ENCODE measurements around the gene CD58. TPM values are rescaled to one million over a fixed set of nuclear protein-coding genes. Genes with fewer than 3 reads are reported as not detected.
"Not testable (repeated sequence)": the region's sequence is repeated elsewhere in the genome, so short reads cannot be mapped to it uniquely, and the experiment has no call there.

CD58 gene
- total RNA-seq, 4 donors from 2014 or later: 1.8 to 48.7 (median 32.7) TPM

GRCh38 chr1:116595946-116596741 lies 25.3 kb upstream of the CD58 start:
- H3K36me3 ChIP-seq; H3K27me3 ChIP-seq; H3K9me3 ChIP-seq; intact Hi-C loops (cut with DNase I; ENCODE audit: low total_unique reads): not testable (repeated sequence)
- peak overlapping the region in 1 of 4 donors; percentile 31 for H3K4me3 ChIP-seq
- peaks cover 9 to 48% (median 26%) of the 10 kb centered on the region in 4 donors for H3K4me1 ChIP-seq
- H3K27ac ChIP-seq: peak overlapping the region; percentile 61 to 74 (median 68)
- WGBS, 2 donors (ENCODE audit: low coverage in 1 of 2): 6 to 8% methylated on average over 6 to 8 of the region's 8 CpGs
- peak; percentile 40 to 68 (median 59) for TF ChIP-seq CTCF (IDR thresholded peaks at IDR 0.05)
- in situ Hi-C loops (cut with MboI; ENCODE audit: low pct_ligation_motif_present in 1 of 4, low pct_unique_long_range_greater_than_20kb in 1 of 4, low sequenced_read_pairs in 3 of 4): loop anchor here in 3 of 4 donors (25.0 kb wide), 2 partner anchors 441 to 466 kb away; partner anchors contain the start of gene TTF2 (in 1 of the 3)
- DNase-seq: peak; percentile 69

GRCh38 chr1:116595065-116595840 lies 24.4 kb upstream of the CD58 start:
- WGBS, 2 donors (ENCODE audit: low coverage in 1 of 2): 25 to 64% methylated on average over 2 to 4 of the region's 4 CpGs
- H3K9me3 ChIP-seq; intact Hi-C loops (cut with DNase I; ENCODE audit: low total_unique reads); H3K36me3 ChIP-seq; DNase-seq; H3K27me3 ChIP-seq; H3K4me3 ChIP-seq: not testable (repeated sequence)
- peak in 3 of 5 experiments; percentile 26 to 43 (median 29) for TF ChIP-seq CTCF (IDR thresholded peaks at IDR 0.05)
- peaks cover 9 to 48% (median 26%) of the 10 kb centered on the region in 4 donors for H3K4me1 ChIP-seq
- in situ Hi-C loops (cut with MboI; ENCODE audit: low pct_ligation_motif_present in 1 of 4, low pct_unique_long_range_greater_than_20kb in 1 of 4, low sequenced_read_pairs in 3 of 4): loop anchor here in 3 of 4 donors (25.0 kb wide), 2 partner anchors 442 to 467 kb away; partner anchors contain the start of gene TTF2 (in 1 of the 3)
- H3K27ac ChIP-seq: peak overlapping the region; percentile 61 to 74 (median 68)

GRCh38 chr1:116593977-116594376 lies 23.2 kb upstream of the CD58 start:
- WGBS, 2 donors (ENCODE audit: low coverage in 1 of 2): 81 to 92% methylated on average over 3 of the region's 3 CpGs
- H3K27ac ChIP-seq; H3K4me3 ChIP-seq; DNase-seq; H3K9me3 ChIP-seq; H3K27me3 ChIP-seq; H3K36me3 ChIP-seq; intact Hi-C loops (cut with DNase I; ENCODE audit: low total_unique reads): not testable (repeated sequence)
- in situ Hi-C loops (cut with MboI; ENCODE audit: low pct_ligation_motif_present in 1 of 4, low pct_unique_long_range_greater_than_20kb in 1 of 4, low sequenced_read_pairs in 3 of 4): loop anchor here in 3 of 4 donors (25.0 kb wide), 2 partner anchors 443 to 468 kb away; partner anchors contain the start of gene TTF2 (in 1 of the 3)
- H3K4me1 ChIP-seq: peaks cover 9 to 58% (median 35%) of the 10 kb centered on the region in 4 donors

- DNase-seq; H3K36me3 ChIP-seq; H3K27me3 ChIP-seq; H3K4me3 ChIP-seq; H3K27ac ChIP-seq; H3K9me3 ChIP-seq; intact Hi-C loops (cut with DNase I; ENCODE audit: low total_unique reads): not testable (repeated sequence)
- H3K4me1 ChIP-seq: peaks cover 9 to 56% (median 36%) of the 10 kb centered on the region in 4 donors
- in situ Hi-C loops (cut with MboI; ENCODE audit: low pct_ligation_motif_present in 1 of 4, low pct_unique_long_range_greater_than_20kb in 1 of 4, low sequenced_read_pairs in 3 of 4): loop anchor here in 3 of 4 donors (25.0 kb wide), 2 partner anchors 444 to 469 kb away; partner anchors contain the start of gene TTF2 (in 1 of the 3)
- 99% methylated on average over 3 of the region's 5 CpGs; no CpG with 5 or more reads in 1 of the 2 donors for WGBS, 2 donors (ENCODE audit: low coverage in 1 of 2)
These were observed 22.6 kb upstream of the CD58 start for GRCh38 chr1:116593401-116593800.

GRCh38 chr1:116591951-116592605 lies 21.3 kb upstream of the CD58 start:
- H3K4me1 ChIP-seq: peaks cover 9 to 44% (median 29%) of the 10 kb centered on the region in 4 donors
- intact Hi-C loops (cut with DNase I; ENCODE audit: low total_unique reads); H3K27me3 ChIP-seq; H3K36me3 ChIP-seq; DNase-seq; H3K9me3 ChIP-seq; H3K4me3 ChIP-seq: not testable (repeated sequence)
- H3K27ac ChIP-seq: peak overlapping the region; percentile 55 to 74 (median 69)
- WGBS, 2 donors (ENCODE audit: low coverage in 1 of 2): 76 to 100% methylated on average over 2 to 5 of the region's 7 CpGs
- in situ Hi-C loops (cut with MboI; ENCODE audit: low pct_ligation_motif_present in 1 of 4, low pct_unique_long_range_greater_than_20kb in 1 of 4, low sequenced_read_pairs in 3 of 4): loop anchor here in 3 of 4 donors (25.0 kb wide), 2 partner anchors 445 to 470 kb away; partner anchors contain the start of gene TTF2 (in 1 of the 3)

GRCh38 chr1:116591006-116591950 lies 20.5 kb upstream of the CD58 start:
- H3K4me3 ChIP-seq; intact Hi-C loops (cut with DNase I; ENCODE audit: low total_unique reads); H3K9me3 ChIP-seq; H3K27me3 ChIP-seq; DNase-seq; H3K36me3 ChIP-seq: not testable (repeated sequence)
- Histone ChIP-seq H3K4me1 (peaks cover 9 to 36% (median 25%) of the 10 kb centered on the region in 4 donors), H3K27ac (peak overlapping the region in 3 of 4 donors; percentile 69 to 74 (median 69))
- WGBS, 2 donors (ENCODE audit: low coverage in 1 of 2): 72% methylated on average over 2 of the region's 10 CpGs; no CpG with 5 or more reads in 1 of the 2 donors
- in situ Hi-C loops (cut with MboI; ENCODE audit: low pct_ligation_motif_present in 1 of 4, low pct_unique_long_range_greater_than_20kb in 1 of 4, low sequenced_read_pairs in 3 of 4): loop anchor here in 3 of 4 donors (25.0 kb wide), 2 partner anchors 446 to 471 kb away; partner anchors contain the start of gene TTF2 (in 1 of the 3)

- in situ Hi-C loops (cut with MboI; ENCODE audit: low pct_ligation_motif_present in 1 of 4, low pct_unique_long_range_greater_than_20kb in 1 of 4, low sequenced_read_pairs in 3 of 4): loop anchor here in 3 of 4 donors (25.0 kb wide), 2 partner anchors 447 to 472 kb away; partner anchors contain the start of gene TTF2 (in 1 of the 3)
These were observed 19.7 kb upstream of the CD58 start for GRCh38 chr1:116590359-116591005.

More at GRCh38 chr1:116590359-116591005, 19.7 kb upstream of the CD58 start:
- H3K4me3 ChIP-seq; DNase-seq; intact Hi-C loops (cut with DNase I; ENCODE audit: low total_unique reads); H3K27me3 ChIP-seq; H3K9me3 ChIP-seq; H3K36me3 ChIP-seq: not testable (repeated sequence)
- Histone ChIP-seq H3K27ac (peak overlapping the region in 1 of 4 donors; percentile 58), H3K4me1 (peaks cover 4 to 28% (median 18%) of the 10 kb centered on the region in 4 donors)
- WGBS, 2 donors (ENCODE audit: low coverage in 1 of 2): 65 to 86% methylated on average over 2 of the region's 6 CpGs

All from transverse colon (tissue), 4 donors.